Activated CD4-positive, alpha-beta T cell treated with anti-CD3 and anti-CD28 coated beads, Interleukin-2, amount 50 U/mL, for 16 hours (primary cell): ENCODE measurements around the gene TMEM14C.
"Not testable (repeated sequence)": the region's sequence is repeated elsewhere in the genome, so short reads cannot be mapped to it uniquely, and the experiment has no call there.

Experiments used
- DNase-seq: peaks from one replicate; pipeline ENCODE4 v3.0.0-alpha.2; 2020

Gene TMEM14C

DNA sequence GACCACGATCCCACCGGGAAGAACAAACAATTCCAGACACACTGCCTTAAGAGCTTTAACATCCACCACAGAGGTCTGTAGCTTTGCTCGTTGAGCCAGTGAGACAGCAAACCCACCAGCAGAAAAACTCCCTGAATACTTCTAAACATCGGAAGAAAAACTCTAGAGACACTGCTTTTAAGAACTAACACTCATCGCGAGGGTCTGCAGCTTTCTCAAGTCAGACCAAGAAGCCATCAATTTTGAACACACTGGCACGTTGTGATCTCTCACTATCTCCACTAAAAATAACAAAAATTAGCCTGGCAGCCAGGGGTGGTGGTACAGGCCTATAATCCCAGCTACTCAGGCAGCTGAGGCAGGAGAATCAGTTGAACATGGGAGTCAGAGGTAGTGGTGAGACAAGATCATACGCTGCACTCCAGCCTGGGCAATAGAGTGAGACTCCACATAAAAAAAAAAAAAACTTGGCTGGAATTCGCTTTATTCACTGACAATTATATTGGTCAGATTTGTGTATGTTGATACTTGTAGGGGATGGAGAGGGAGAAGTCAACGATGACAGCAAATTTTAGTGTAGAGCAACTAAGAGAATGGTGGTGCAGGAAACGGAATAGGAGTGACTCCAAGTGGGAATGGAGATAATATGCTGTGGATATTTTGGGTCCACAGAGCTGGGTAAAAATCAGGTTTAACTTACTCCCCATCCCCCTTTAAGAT, 860 bp upstream of the TMEM14C start:
- peak; percentile 23 for DNase-seq

GRCh38 chr6:10722570-10722819, 375 bp upstream of the TMEM14C start:
- DNase-seq: no peak

- DNase-seq: no peak
Observed at GRCh38 chr6:10723567-10723881, 654 bp downstream of the TMEM14C start.

DNA sequence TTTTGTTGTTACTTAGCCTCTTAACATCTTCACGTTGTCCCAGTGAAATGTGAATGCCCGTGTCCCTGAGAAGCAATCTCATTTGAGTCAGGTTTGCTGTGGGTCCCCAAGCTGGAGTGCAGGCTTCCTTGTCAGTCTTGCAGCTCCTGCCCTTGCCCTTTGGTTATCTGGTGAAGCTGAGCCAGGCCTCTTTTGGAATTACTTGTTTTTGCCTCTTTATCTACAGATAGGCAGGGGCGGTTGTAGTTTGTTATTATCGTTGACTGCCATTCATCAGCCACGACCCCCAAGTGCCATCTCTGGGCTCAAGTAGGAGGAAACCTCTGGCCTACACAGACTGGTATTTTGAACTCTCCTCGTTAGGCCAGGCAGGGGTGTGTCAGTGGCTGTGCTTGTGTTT, 2.2 kb downstream of the TMEM14C start:
- DNase-seq: no peak

GRCh38 chr6:10725716-10726115, 2.8 kb downstream of the TMEM14C start:
- DNase-seq: no peak

DNA sequence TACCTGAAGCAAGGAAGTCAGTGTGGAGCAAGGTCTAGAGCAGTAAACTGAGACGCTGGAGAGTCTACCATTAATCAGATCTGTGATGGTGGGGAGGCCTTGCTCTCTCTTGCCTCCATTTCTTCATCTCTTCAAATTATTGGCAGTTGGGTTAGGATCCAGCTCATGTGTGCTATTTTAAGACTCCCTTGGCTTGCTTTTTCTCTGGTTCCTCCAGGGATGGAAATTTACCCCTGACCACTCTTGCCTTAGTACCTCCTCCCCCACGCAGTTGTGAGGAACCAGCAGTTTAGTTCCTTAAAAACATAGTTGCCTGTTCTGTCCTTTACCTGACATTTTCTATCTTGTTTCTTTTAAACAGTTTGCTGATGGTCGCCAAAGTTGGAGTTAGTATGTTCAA, 7.4 kb downstream of the TMEM14C start:
- no peak for DNase-seq

- no peak for DNase-seq
Observed at GRCh38 chr6:10733151-10733715, 10.4 kb downstream of the TMEM14C start.

GRCh38 chr6:10733863-10734262, 11.0 kb downstream of the TMEM14C start:
- no peak for DNase-seq

DNA sequence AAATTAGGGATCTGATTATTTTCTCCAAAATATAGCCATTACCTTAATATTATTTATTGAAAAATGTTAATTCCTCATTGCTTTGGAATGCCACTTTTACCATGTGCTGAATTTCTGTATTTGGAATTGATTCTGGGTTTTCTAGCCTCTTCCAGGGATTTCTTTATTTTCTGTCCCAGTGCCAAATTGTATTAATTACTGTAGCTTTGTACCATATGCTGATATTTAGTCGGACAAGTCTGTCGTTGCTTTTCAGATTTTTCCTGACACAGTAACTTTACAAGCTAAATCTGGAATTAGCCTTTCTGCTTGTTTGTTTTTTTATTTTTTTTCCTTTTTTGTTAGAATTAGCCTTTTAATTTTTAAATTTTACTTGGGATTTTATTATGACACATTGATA, 13.9 kb downstream of the TMEM14C start:
- DNase-seq: no peak

DNA sequence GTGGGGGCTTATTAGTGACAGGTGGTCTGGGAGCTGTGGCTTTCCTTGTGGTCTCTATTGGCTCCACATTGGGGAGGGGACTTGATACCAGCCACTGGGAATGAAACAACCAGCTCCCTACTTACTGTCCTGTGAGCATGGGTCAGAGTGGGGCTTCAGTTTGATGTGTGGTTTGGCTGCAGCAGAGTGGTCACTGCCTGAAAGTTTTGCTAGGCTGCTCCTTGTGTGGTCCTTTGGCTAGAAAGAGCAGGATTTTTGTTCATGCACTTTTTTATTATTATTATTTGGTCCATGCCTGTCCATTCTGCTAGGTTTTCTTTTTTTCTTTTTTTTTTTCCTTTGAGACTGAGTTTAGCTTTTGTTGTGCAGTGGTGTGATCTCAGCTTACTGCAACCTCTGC, 17.2 kb downstream of the TMEM14C start:
- DNase-seq: no peak

DNA sequence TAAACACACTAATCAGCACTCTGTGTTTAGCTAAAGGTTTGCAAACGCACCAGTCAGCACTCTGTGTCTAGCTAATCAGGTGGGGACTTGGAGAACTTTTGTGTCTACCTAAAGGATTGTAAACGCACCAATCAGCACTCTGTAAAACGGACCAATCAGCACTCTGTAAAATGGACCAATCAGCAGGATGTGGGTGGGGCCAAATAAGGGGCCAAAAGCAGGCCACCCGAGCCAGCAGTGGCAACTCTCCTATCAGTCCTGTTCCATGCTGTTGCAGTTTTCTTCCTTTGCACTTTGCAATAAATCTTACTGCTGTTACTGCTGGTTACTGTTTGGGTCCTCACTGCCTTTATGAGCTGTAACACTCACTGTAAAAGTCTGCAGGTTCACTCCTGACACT, 18.8 kb downstream of the TMEM14C start:
- not testable (repeated sequence) for DNase-seq

- no peak for DNase-seq
Observed at GRCh38 chr6:10742251-10742650, 19.4 kb downstream of the TMEM14C start.

- DNase-seq: no peak
Observed at GRCh38 chr6:10743515-10743914, 20.6 kb downstream of the TMEM14C start.

DNA sequence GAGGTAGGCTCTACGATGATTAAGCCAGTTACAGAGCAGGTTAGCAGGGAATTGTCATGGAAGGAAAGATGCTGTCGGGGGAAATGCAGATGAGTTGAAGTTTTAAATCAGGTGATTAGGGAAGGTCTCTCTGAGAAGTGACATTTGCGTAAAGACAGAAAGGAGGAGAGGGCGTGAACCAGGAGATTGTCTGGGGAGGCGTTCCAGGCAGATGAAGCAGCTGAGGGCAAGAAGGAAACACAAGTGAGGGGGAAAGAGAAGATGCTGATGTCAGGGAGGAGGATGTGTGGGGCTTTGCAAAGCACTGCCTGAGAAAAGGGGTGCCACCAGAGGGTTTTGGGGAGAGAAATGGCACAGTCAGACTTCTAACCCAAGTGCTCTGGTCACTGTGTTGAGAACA, 22.2 kb downstream of the TMEM14C start:
- no peak for DNase-seq

GRCh38 chr6:10746915-10747250, 24.0 kb downstream of the TMEM14C start:
- DNase-seq: no peak

GRCh38 chr6:10747251-10747972, 24.5 kb downstream of the TMEM14C start, which contains the start of gene TMEM14B:
Gene TMEM14B (plus strand): TSS chr6:10747805. CDS start chr6:10749246, 1,441 bp downstream.
- peak; percentile 99 for DNase-seq

GRCh38 chr6:10749734-10750133, 26.9 kb downstream of the TMEM14C start:
- DNase-seq: no peak

DNA sequence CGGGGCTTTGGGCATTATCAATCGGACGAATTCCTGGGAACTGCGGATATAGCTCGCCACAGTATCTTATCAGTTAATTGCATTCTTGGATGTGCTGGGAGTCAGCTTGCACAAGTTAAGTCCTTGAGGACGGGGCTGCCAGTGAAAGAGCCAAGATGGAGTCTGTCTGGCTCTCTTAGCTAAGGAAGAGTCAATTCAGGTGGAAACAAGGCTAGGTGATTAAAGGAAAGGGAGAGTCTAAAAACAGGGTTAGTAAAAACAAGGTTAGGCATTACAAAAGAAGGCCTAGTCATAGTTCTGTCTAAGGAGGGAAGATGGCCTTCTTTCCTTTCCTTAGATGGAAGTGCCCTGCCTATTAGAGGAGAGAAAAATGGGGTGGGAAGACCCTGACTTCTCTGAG, 27.7 kb downstream of the TMEM14C start:
- not testable (repeated sequence) for DNase-seq

- DNase-seq: not testable (repeated sequence)
Observed at GRCh38 chr6:10751757-10752156, 28.9 kb downstream of the TMEM14C start.

DNA sequence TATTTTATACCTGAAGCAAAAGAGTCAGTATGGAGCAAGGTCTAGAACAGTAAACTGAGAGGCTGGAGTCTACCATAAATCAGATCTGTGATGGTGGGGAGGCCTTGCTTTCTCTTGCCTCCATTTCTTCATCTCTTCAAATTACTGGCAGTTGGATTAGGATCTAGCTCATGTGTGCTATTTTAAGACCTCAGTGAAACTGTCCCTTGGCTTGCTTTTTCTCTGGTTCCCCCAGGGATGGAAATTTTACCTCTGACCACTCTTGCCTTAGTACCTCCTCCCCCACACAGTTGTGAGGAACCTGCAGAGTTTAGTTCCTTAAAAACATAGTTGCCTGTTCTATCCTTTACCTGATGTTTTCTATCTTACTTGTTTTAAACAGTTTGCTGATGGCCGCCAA, 33.2 kb downstream of the TMEM14C start:
- DNase-seq: no peak

- DNase-seq: peak; percentile 37
Observed at GRCh38 chr6:10759312-10759839, 36.5 kb downstream of the TMEM14C start.

GRCh38 chr6:10759884-10760329, 37.0 kb downstream of the TMEM14C start:
- peak; percentile 6 for DNase-seq

- no peak for DNase-seq
Observed at GRCh38 chr6:10763006-10763405, 40.1 kb downstream of the TMEM14C start.

DNA sequence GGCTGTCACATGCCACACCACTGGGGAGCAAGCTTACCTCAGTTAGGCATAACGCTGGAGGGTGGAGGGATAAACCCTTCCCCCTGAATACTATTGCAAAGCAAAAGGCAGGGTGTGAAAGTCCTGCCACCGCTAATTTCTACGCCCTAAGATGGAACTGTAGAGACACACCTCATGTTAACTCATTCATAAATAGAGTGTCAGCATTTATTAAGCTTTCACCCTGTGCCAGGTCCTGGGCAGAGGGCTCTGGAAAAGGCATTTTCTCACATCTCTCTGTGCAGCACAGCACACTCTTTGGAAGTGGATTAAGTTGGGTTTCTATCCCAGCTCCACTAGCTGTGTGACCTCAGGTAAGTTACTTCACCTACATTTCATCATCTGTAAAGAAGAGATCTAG, 46.5 kb downstream of the TMEM14C start:
- no peak for DNase-seq
